ENCODE results near the gene NRXN2. TPM values are rescaled to one million over a fixed set of nuclear protein-coding genes. Genes with fewer than 3 reads are reported as not detected.

The NRXN2 gene
- total RNA-seq, 2 experiments from 2014 or later, result 0.07 to 0.22 TPM

- peak; percentile 25 for TF ChIP-seq CTCF (IDR thresholded peaks at IDR 0.05)
- peaks cover 2% of the 10 kb centered on the region for H3K27me3 Mint-ChIP-seq
Observed at GRCh38 chr11:64653388-64653973, 69.5 kb downstream of the NRXN2 start.

GRCh38 chr11:64652586-64653387 lies 70.2 kb downstream of the NRXN2 start:
- peak; percentile 91 for ATAC-seq
- ChIA-PET CTCF (interaction anchor here (0.6 to 5.6 kb wide), 19 partner anchors 13 to 312 kb away, joined by 3 to 45 read pairs (median 3); no protein-coding TSS in a partner anchor), POLR2A (no interaction called here)
- TF ChIP-seq CTCF (IDR thresholded peaks at IDR 0.05), result peak; percentile 80
- H3K27ac Mint-ChIP-seq, result no peak overlapping the region
- no peaks in the 10 kb centered on the region for H3K9me3 Mint-ChIP-seq
- H3K4me1 Mint-ChIP-seq (ENCODE audit: low read depth), result no peaks in the 10 kb centered on the region
- H3K27me3 Mint-ChIP-seq, result peaks cover 3% of the 10 kb centered on the region
- DNase-seq, result peak; percentile 85
- intact Hi-C loops (cut with micrococcal nuclease), result loop anchor here (2.0 kb wide), 1 partner anchor 100 kb away; no protein-coding TSS in a partner anchor
- H3K36me3 Mint-ChIP-seq (ENCODE audit: low read depth), result no peaks in the 10 kb centered on the region
- H3K4me3 Mint-ChIP-seq, result no peak overlapping the region

More at GRCh38 chr11:64653388-64653973, 69.5 kb downstream of the NRXN2 start:
- CTCF ChIA-PET, result interaction anchor here (0.7 to 5.6 kb wide), 7 partner anchors 19 to 205 kb away, joined by 3 to 45 read pairs (median 4); no protein-coding TSS in a partner anchor
- Mint-ChIP-seq H3K4me1 (ENCODE audit: low read depth) (no peaks in the 10 kb centered on the region), H3K36me3 (ENCODE audit: low read depth) (no peaks in the 10 kb centered on the region), H3K4me3 (no peak overlapping the region), H3K9me3 (no peaks in the 10 kb centered on the region), H3K27ac (no peak overlapping the region)
- ATAC-seq, result no peak
- POLR2A ChIA-PET, result no interaction called here
- intact Hi-C loops (cut with micrococcal nuclease), result loop anchor here (2.0 kb wide), 1 partner anchor 101 kb away; no protein-coding TSS in a partner anchor
- no peak for DNase-seq

- Mint-ChIP-seq H3K9me3 (no peaks in the 10 kb centered on the region), H3K4me1 (ENCODE audit: low read depth) (no peaks in the 10 kb centered on the region), H3K27me3 (peaks cover 7% of the 10 kb centered on the region), H3K36me3 (ENCODE audit: low read depth) (no peaks in the 10 kb centered on the region), H3K27ac (no peak overlapping the region), H3K4me3 (no peak overlapping the region)
- DNase-seq (no peak), ATAC-seq (no peak)
- ChIA-PET CTCF (interaction anchor here (0.9 to 5.6 kb wide), 11 partner anchors 9 to 202 kb away, joined by 3 to 45 read pairs (median 4); partner anchors contain the start of gene RASGRP2), POLR2A (interaction anchor here (1.5 kb wide), 1 partner anchor 92 kb away, joined by 3 read pairs; no protein-coding TSS in a partner anchor)
- no peak for TF ChIP-seq CTCF (IDR thresholded peaks at IDR 0.05)
- intact Hi-C loops (cut with micrococcal nuclease), result no loop called here
Observed at GRCh38 chr11:64650923-64651523, 72.0 kb downstream of the NRXN2 start.

GRCh38 chr11:64649291-64649697 lies 73.7 kb downstream of the NRXN2 start:
- ChIA-PET POLR2A (no interaction called here), CTCF (interaction anchor here (0.5 to 5.6 kb wide), 11 partner anchors 10 to 290 kb away, joined by 3 to 45 read pairs (median 3); partner anchors contain the start of gene RASGRP2)
- Mint-ChIP-seq H3K36me3 (ENCODE audit: low read depth) (no peaks in the 10 kb centered on the region), H3K4me3 (no peak overlapping the region), H3K27me3 (peaks cover 20% of the 10 kb centered on the region), H3K27ac (no peak overlapping the region), H3K9me3 (no peaks in the 10 kb centered on the region), H3K4me1 (ENCODE audit: low read depth) (no peaks in the 10 kb centered on the region)
- TF ChIP-seq CTCF (IDR thresholded peaks at IDR 0.05), result peak; percentile 49
- DNase-seq (peak; percentile 11), ATAC-seq (no peak)
- intact Hi-C loops (cut with micrococcal nuclease), result loop anchor here (5.0 kb wide), 1 partner anchor 202 kb away; no protein-coding TSS in a partner anchor
